HepG2 (cell line): ENCODE data around the gene NENF. TPM values are rescaled to one million over a fixed set of nuclear protein-coding genes. Genes with fewer than 3 reads are reported as not detected.

ENCODE experiments used
- ATAC-seq: fragments of 200-7000 bp; cut with Tn5 transposase; 3 replicates; pipeline ENCODE4 v1.9.1; 2020; ENCODE audit warnings: mild to moderate bottlenecking, moderate library complexity
- BruUV-seq: library from RNA; stranded (reverse); fragments of 400-500 nt; replicated peaks from 2 replicates; lab custom pipeline; 2021; lab: Mats Ljungman, UMichigan
- CTCF ChIA-PET: fragments of 300-600 bp; formaldehyde crosslinking; extraction: SDS; loops from one replicate; lab custom pipeline; 2021; ENCODE audit warnings: low total read pairs, inconsistent platforms, low intra/inter-chr PET ratio; lab: Yijun Ruan, JAX
- POLR2A ChIA-PET: fragments of 350-600 bp; sonication (Branson Sonifier 250); formaldehyde crosslinking; loops from one replicate; lab custom pipeline; 2020; ENCODE audit warnings: antibody characterized with exemption, inconsistent platforms; lab: Yijun Ruan, JAX
- DNase-seq: peaks from one replicate; pipeline ENCODE4 v3.0.0-alpha.2; 2015; ENCODE audit warnings: low spot score
- FAIRE-seq: peaks from 3 replicates; lab custom pipeline; 2011; peaks lifted over from hg19 to GRCh38; lab: Jason Lieb, UNC
- H2AFZ ChIP-seq: one replicate; pipeline ENCODE4 v1.6.1; 2011; ENCODE audit warnings: low read length, inconsistent platforms
- H3K27ac ChIP-seq: fragments of 300-600 bp; 3 replicates; pipeline ENCODE4 v1.8.0; 2011; ENCODE audit warnings: mixed run types, mild to moderate bottlenecking, mixed read lengths, low read length, inconsistent platforms; ENCODE audit not compliant: insufficient read depth; ENCODE audit errors: extremely low read length
- H3K27me3 ChIP-seq, 2 experiments: fragments of 200-600 bp in 1 of 2; 2 replicates in 1 of 2; 3 replicates in 1 of 2; pipeline versions ENCODE4 v1.6.0 to v1.8.0; 2011; ENCODE audit warnings: low read length in 2 of 2, mild to moderate bottlenecking in 2 of 2, moderate library complexity in 2 of 2, inconsistent platforms in 1 of 2; ENCODE audit not compliant: insufficient read depth in 2 of 2, control insufficient read depth in 1 of 2
- H3K36me3 ChIP-seq, 2 experiments: fragments of 200-600 bp in 1 of 2; replicated peaks in 1 of 2; 2 replicates in 1 of 2; 3 replicates in 1 of 2; pipeline versions ENCODE4 v1.5.1 to v1.8.0; 2011; ENCODE audit warnings: low read length in 2 of 2, inconsistent platforms in 1 of 2; ENCODE audit not compliant: insufficient read depth in 2 of 2, control insufficient read depth in 1 of 2
- H3K4me1 ChIP-seq: 2 replicates; pipeline ENCODE4 v1.5.1; 2012; ENCODE audit warnings: low read length, inconsistent platforms; ENCODE audit not compliant: insufficient read depth
- H3K4me2 ChIP-seq: 2 replicates; pipeline ENCODE4 v1.6.0; 2011; ENCODE audit warnings: low read depth, low read length, inconsistent platforms
- H3K4me3 ChIP-seq, 3 experiments: fragments of 200-600 bp in 1 of 3; sonication (generic), shearing (Covaris generic) in 1 of 3; replicated peaks in 1 of 3; 2 replicates each; pipeline ENCODE4 v1.5.1; 2011 to 2016; ENCODE audit warnings: low read length in 3 of 3, inconsistent platforms in 2 of 3, low read depth in 2 of 3, mild to moderate bottlenecking in 2 of 3, control low read depth in 1 of 3, mixed read lengths in 1 of 3; ENCODE audit not compliant: insufficient read depth in 1 of 3
- H3K79me2 ChIP-seq: one replicate; pipeline ENCODE4 v1.6.1; 2011; ENCODE audit warnings: low read length, inconsistent platforms; ENCODE audit not compliant: insufficient read depth
- H3K9ac ChIP-seq: 2 replicates; pipeline ENCODE4 v1.6.0; 2011; ENCODE audit warnings: mild to moderate bottlenecking, low read depth, low read length, inconsistent platforms; ENCODE audit not compliant: insufficient read depth
- H3K9me3 ChIP-seq: 2 replicates; pipeline ENCODE4 v1.5.1; 2012; ENCODE audit warnings: mild to moderate bottlenecking, low read length
- H4K20me1 ChIP-seq: 2 replicates; pipeline ENCODE4 v1.6.0; 2011; ENCODE audit warnings: inconsistent platforms, mild to moderate bottlenecking, low read length, moderate library complexity; ENCODE audit not compliant: insufficient read depth
- ATRX ChIP-seq: sonication (generic); formaldehyde crosslinking; IDR thresholded peaks from 2 replicates; pipeline ENCODE4 v1.4.0; 2020; ENCODE audit warnings: missing genetic modification reagents, borderline replicate concordance
- CC2D1A ChIP-seq: sonication (generic); formaldehyde crosslinking; IDR thresholded peaks from 2 replicates; pipeline ENCODE4 v1.8.1; 2023; ENCODE audit warnings: mild to moderate bottlenecking, missing genetic modification reagents
- HNRNPH1 ChIP-seq: fragments of 200-400 bp; formaldehyde crosslinking; optimal IDR thresholded peaks from 2 replicates; pipeline ENCODE3; 2017; ENCODE audit warnings: mild to moderate bottlenecking, low read depth, low read length
- HNRNPUL1 ChIP-seq: fragments of 200-400 bp; formaldehyde crosslinking; IDR thresholded peaks from 2 replicates; pipeline ENCODE4 v1.6.1; 2017; ENCODE audit warnings: low read depth, mild to moderate bottlenecking, low read length, moderate library complexity
- NR2F1 ChIP-seq, 2 experiments: fragments of 450-650 bp in 1 of 2; formaldehyde crosslinking in 1 of 2; IDR thresholded peaks; 2 replicates each; pipeline versions ENCODE4 v1.5.0 to v1.6.1; 2016 to 2020; ENCODE audit warnings: mild to moderate bottlenecking in 1 of 2, missing compliant biosample characterization in 1 of 2, missing genetic modification reagents in 1 of 2, moderate library complexity in 1 of 2
- RFXANK ChIP-seq: IDR thresholded peaks from 2 replicates; pipeline ENCODE4 v1.6.1; 2016
- TEAD2 ChIP-seq: sonication (generic); formaldehyde crosslinking; IDR thresholded peaks from 2 replicates; pipeline ENCODE4 v1.9.0; 2021; ENCODE audit warnings: missing genetic modification reagents
- XRCC5 ChIP-seq: fragments of 200-400 bp; formaldehyde crosslinking; optimal IDR thresholded peaks from 2 replicates; pipeline ENCODE3; 2017; ENCODE audit warnings: mild to moderate bottlenecking, low read length
- ZNF12 ChIP-seq: sonication (generic); formaldehyde crosslinking; IDR thresholded peaks from 2 replicates; pipeline ENCODE4 v1.5.0; 2020; ENCODE audit warnings: missing genetic modification reagents
- ZNF367 ChIP-seq: sonication (generic); formaldehyde crosslinking; IDR thresholded peaks from 2 replicates; pipeline ENCODE4 v1.4.0; 2020; ENCODE audit warnings: missing genetic modification reagents, borderline replicate concordance
- ZNF616 ChIP-seq: sonication (generic); formaldehyde crosslinking; IDR thresholded peaks from 2 replicates; pipeline ENCODE4 v1.5.0; 2020; ENCODE audit warnings: low read depth, mild to moderate bottlenecking, missing genetic modification reagents
- WGBS: methylation state at CpG from one replicate; pipeline ENCODE4 v1.1.6; 2017; ENCODE audit warnings: low lambda C conversion rate; 5-methylcytosine and 5-hydroxymethylcytosine counted together
- in situ Hi-C: cut with HindIII; loops from 2 replicates; pipeline ENCODE4 v1.10.0; 2017; ENCODE audit warnings: low pct_unique_long_range_greater_than_20kb; ENCODE audit not compliant: extremely low pct_ligation_motif_present
- intact Hi-C: fragments of 100-400 bp; cut with micrococcal nuclease; formaldehyde crosslinking; loops from one replicate; pipeline ENCODE4 v1.10.0; 2022; ENCODE audit not compliant: unreplicated experiment
- polyA plus RNA-seq, 8 experiments: library from polyadenylated mRNA; depleted of rRNA in 3 of 8; stranded (reverse) in 7 of 8; unstranded in 1 of 8; fragments of >200 nt; fragmentation: Illumina TruSeq in 4 of 8; extraction: Trizol in 4 of 8; gene quantifications; 2 replicates each; pipeline versions ENCODE4 v1.2.1 to v1.2.3, GENCODE V29; 2011 to 2016; ENCODE audit warnings: low read depth in 4 of 8, missing spikeins in 1 of 8, mixed read lengths in 1 of 8; ENCODE audit not compliant: insufficient read depth in 1 of 8
- total RNA-seq, 5 experiments: library from RNA; depleted of rRNA; stranded (reverse); fragments of >200 nt; fragmentation: Illumina TruSeq; extraction: Trizol; gene quantifications; 2 replicates each; pipeline ENCODE4 v1.2.3, GENCODE V29; 2016; ENCODE audit warnings: low read depth in 1 of 5
- TF ChIP-seq, protein P1 (sequence below): sonication (generic); formaldehyde crosslinking; IDR thresholded peaks from 2 replicates; pipeline ENCODE4 v1.4.0; 2020; ENCODE audit warnings: missing genetic modification reagents, borderline replicate concordance

Gene NENF
- total and polyA plus RNA-seq, 2 of the 13 experiments (the other 11 are each of a cell fraction or from before 2014, with no cell fraction given): 31.7 to 40.4 TPM

GRCh38 chr1:212466898-212467650 lies 34.4 kb downstream of the NENF start:
- Histone ChIP-seq H3K9me3 (no peaks in the 10 kb centered on the region), H3K9ac (no peak overlapping the region), H3K79me2 (no peaks in the 10 kb centered on the region), H3K4me2 (no peak overlapping the region), H4K20me1 (no peaks in the 10 kb centered on the region), H3K27me3 (peaks cover 2 to 14% of the 10 kb centered on the region in 2 experiments; a peak in 4 of 5 replicates), H3K4me1 (peaks cover 23% of the 10 kb centered on the region), H3K36me3 (no peaks in the 10 kb centered on the region), H3K4me3 (no peak overlapping the region), H2AFZ (no peak overlapping the region), H3K27ac (no peak overlapping the region)
- ChIA-PET CTCF (no interaction called here), POLR2A (no interaction called here)
- FAIRE-seq (no peak), ATAC-seq (no peak), DNase-seq (no peak)
- TF ChIP-seq TEAD2 (CRISPR knock-in tag) (no peak), CC2D1A (CRISPR knock-in tag) (no peak), XRCC5 (no peak), ZNF616 (CRISPR knock-in tag) (no peak), ATRX (no peak), HNRNPUL1 (no peak), NR2F1 (CRISPR knock-in tag; IDR thresholded peaks at IDR 0.05) (no peak), ZNF12 (CRISPR knock-in tag) (no peak), HNRNPH1 (no peak), ZNF367 (CRISPR knock-in tag) (no peak), RFXANK (no peak)
- TF ChIP-seq, protein P1, sequence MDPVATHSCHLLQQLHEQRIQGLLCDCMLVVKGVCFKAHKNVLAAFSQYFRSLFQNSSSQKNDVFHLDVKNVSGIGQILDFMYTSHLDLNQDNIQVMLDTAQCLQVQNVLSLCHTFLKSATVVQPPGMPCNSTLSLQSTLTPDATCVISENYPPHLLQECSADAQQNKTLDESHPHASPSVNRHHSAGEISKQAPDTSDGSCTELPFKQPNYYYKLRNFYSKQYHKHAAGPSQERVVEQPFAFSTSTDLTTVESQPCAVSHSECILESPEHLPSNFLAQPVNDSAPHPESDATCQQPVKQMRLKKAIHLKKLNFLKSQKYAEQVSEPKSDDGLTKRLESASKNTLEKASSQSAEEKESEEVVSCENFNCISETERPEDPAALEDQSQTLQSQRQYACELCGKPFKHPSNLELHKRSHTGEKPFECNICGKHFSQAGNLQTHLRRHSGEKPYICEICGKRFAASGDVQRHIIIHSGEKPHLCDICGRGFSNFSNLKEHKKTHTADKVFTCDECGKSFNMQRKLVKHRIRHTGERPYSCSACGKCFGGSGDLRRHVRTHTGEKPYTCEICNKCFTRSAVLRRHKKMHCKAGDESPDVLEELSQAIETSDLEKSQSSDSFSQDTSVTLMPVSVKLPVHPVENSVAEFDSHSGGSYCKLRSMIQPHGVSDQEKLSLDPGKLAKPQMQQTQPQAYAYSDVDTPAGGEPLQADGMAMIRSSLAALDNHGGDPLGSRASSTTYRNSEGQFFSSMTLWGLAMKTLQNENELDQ (CRISPR knock-in tag): no peak
- in situ Hi-C loops (no loop called here), intact Hi-C loops (no loop called here)
- BruUV-seq: no TSS peak
- WGBS: 38% methylated on average over 11 of the region's 11 CpGs
